COLO668 (cell line): Measurements from ENCODE around the gene IL1RAP.

Experiments
- DNase-seq: peaks from one replicate; lab custom pipeline; 2025; ENCODE audit not compliant: unreplicated experiment; lab: John Stamatoyannopoulos, UW

The IL1RAP gene

GRCh38 chr3:190568036-190568435, 54.2 kb downstream of the IL1RAP start:
- peak; percentile 3 for DNase-seq

GRCh38 chr3:190574473-190574872, 60.6 kb downstream of the IL1RAP start:
- DNase-seq, result no peak

- DNase-seq, result no peak
Observed at GRCh38 chr3:190575437-190576185, 61.7 kb downstream of the IL1RAP start.

GRCh38 chr3:190577225-190577624, 63.3 kb downstream of the IL1RAP start:
- no peak for DNase-seq

- DNase-seq, result no peak
Observed at GRCh38 chr3:190579514-190580137, 65.7 kb downstream of the IL1RAP start.

- DNase-seq, result no peak
Observed at GRCh38 chr3:190580417-190580816, 66.5 kb downstream of the IL1RAP start.

GRCh38 chr3:190581041-190581541, 67.2 kb downstream of the IL1RAP start:
- DNase-seq, result no peak

- no peak for DNase-seq
Observed at GRCh38 chr3:190582667-190583066, 68.8 kb downstream of the IL1RAP start.

- no peak for DNase-seq
Observed at GRCh38 chr3:190585805-190586630, 72.1 kb downstream of the IL1RAP start.

GRCh38 chr3:190586631-190587011, 72.7 kb downstream of the IL1RAP start:
- no peak for DNase-seq

- no peak for DNase-seq
Observed at GRCh38 chr3:190588570-190588969, 74.7 kb downstream of the IL1RAP start.

- no peak for DNase-seq
Observed at GRCh38 chr3:190589326-190589725, 75.4 kb downstream of the IL1RAP start.

- peak; percentile 1 for DNase-seq
Observed at GRCh38 chr3:190591080-190591479, 77.2 kb downstream of the IL1RAP start.

- no peak for DNase-seq
Observed at GRCh38 chr3:190593075-190593474, 79.2 kb downstream of the IL1RAP start.

- no peak for DNase-seq
Observed at GRCh38 chr3:190594171-190594570, 80.3 kb downstream of the IL1RAP start.

GRCh38 chr3:190595179-190595795, 81.4 kb downstream of the IL1RAP start:
- no peak for DNase-seq

- DNase-seq, result no peak
Observed at GRCh38 chr3:190595807-190596206, 81.9 kb downstream of the IL1RAP start.

- no peak for DNase-seq
Observed at GRCh38 chr3:190596349-190597285, 82.7 kb downstream of the IL1RAP start.

GRCh38 chr3:190597291-190597690, 83.4 kb downstream of the IL1RAP start:
- DNase-seq, result no peak

GRCh38 chr3:190601622-190602021, 87.7 kb downstream of the IL1RAP start:
- DNase-seq, result no peak
